ENCODE data around the gene MORC2.

MORC2 gene

GRCh38 chr22:30921108-30921507 lies 47.5 kb downstream of the MORC2 start:
- DNase-seq: no peak

- DNase-seq: peak in 48 of 51 donors; percentile 9 to 87 (median 60)
Observed at GRCh38 chr22:30920407-30920806, 48.2 kb downstream of the MORC2 start.

GRCh38 chr22:30919973-30920372 lies 48.6 kb downstream of the MORC2 start:
- no peak for DNase-seq

GRCh38 chr22:30918761-30919160 lies 49.8 kb downstream of the MORC2 start:
- DNase-seq: no peak

- no peak for DNase-seq
Observed at GRCh38 chr22:30910358-30910757, 58.2 kb downstream of the MORC2 start.

GRCh38 chr22:30909306-30909705 lies 59.3 kb downstream of the MORC2 start:
- DNase-seq: no peak

GRCh38 chr22:30908051-30908461 lies 60.5 kb downstream of the MORC2 start:
- no peak for DNase-seq

GRCh38 chr22:30906946-30907345 lies 61.6 kb downstream of the MORC2 start:
- no peak for DNase-seq

GRCh38 chr22:30906411-30906810 lies 62.2 kb downstream of the MORC2 start:
- no peak for DNase-seq

- no peak for DNase-seq
Observed at GRCh38 chr22:30905696-30906341, 62.8 kb downstream of the MORC2 start.

- no peak for DNase-seq
Observed at GRCh38 chr22:30903876-30904460, 64.6 kb downstream of the MORC2 start.

GRCh38 chr22:30902496-30903357 lies 65.8 kb downstream of the MORC2 start:
- DNase-seq: no peak

GRCh38 chr22:30894371-30894740 lies 74.2 kb downstream of the MORC2 start:
- no peak for DNase-seq

- no peak for DNase-seq
Observed at GRCh38 chr22:30893434-30894370, 74.9 kb downstream of the MORC2 start.

- no peak for DNase-seq
Observed at GRCh38 chr22:30892731-30893221, 75.8 kb downstream of the MORC2 start.

- no peak for DNase-seq
Observed at GRCh38 chr22:30892286-30892685, 76.3 kb downstream of the MORC2 start.

- no peak for DNase-seq
Observed at GRCh38 chr22:30891781-30892180, 76.8 kb downstream of the MORC2 start.

- DNase-seq: no peak
Observed at GRCh38 chr22:30891443-30891755, 77.2 kb downstream of the MORC2 start.

- peak in 3 of 51 donors; percentile 12 to 33 (median 22) for DNase-seq
Observed at GRCh38 chr22:30890686-30891442, 77.7 kb downstream of the MORC2 start.

- no peak for DNase-seq
Observed at GRCh38 chr22:30889996-30890480, 78.5 kb downstream of the MORC2 start.
